ENCODE measurements around the gene HS6ST1. TPM values are rescaled to one million over a fixed set of nuclear protein-coding genes. Genes with fewer than 3 reads are reported as not detected.

The HS6ST1 gene
- total and polyA plus RNA-seq, 7 donors, result 12.0 to 27.4 (median 17.1) TPM

- peaks cover 0 to 15% (median 0%) of the 10 kb centered on the region in 4 donors for H3K36me3 ChIP-seq
- intact Hi-C loops (cut with DNase I), result no loop called here
- H3K4me3 ChIP-seq, result no peak overlapping the region
- H3K27me3 ChIP-seq, result no peaks in the 10 kb centered on the region
- no peaks in the 10 kb centered on the region for H3K9me3 ChIP-seq
- H3K4me1 ChIP-seq, result peaks cover 0 to 43% (median 35%) of the 10 kb centered on the region in 4 donors
- no peak overlapping the region for H3K27ac ChIP-seq
- no peak for TF ChIP-seq POLR2A (IDR thresholded peaks at IDR 0.05)
- no peak for DNase-seq
- 88 to 90% methylated on average over 11 of the region's 11 CpGs for WGBS, 2 donors
These were observed 33.8 kb downstream of the HS6ST1 start for GRCh38 chr2:128284841-128285240.

- Histone ChIP-seq H3K36me3 (peaks cover 0 to 9% (median 0%) of the 10 kb centered on the region in 4 donors), H3K9me3 (no peaks in the 10 kb centered on the region), H3K4me1 (peaks cover 0 to 43% (median 35%) of the 10 kb centered on the region in 4 donors), H3K27ac (no peak overlapping the region), H3K4me3 (no peak overlapping the region), H3K27me3 (no peaks in the 10 kb centered on the region)
- TF ChIP-seq EP300 (IDR thresholded peaks at IDR 0.05), result no peak
- no peak for TF ChIP-seq CTCF (IDR thresholded peaks at IDR 0.05)
- TF ChIP-seq POLR2AphosphoS5 (IDR thresholded peaks at IDR 0.05), result no peak
- no peak for TF ChIP-seq POLR2A (IDR thresholded peaks at IDR 0.05)
- WGBS, 2 donors, result 85 to 87% methylated on average over 7 of the region's 7 CpGs
- intact Hi-C loops (cut with DNase I), result no loop called here
- DNase-seq, result no peak
These were observed 34.6 kb downstream of the HS6ST1 start for GRCh38 chr2:128284037-128284441.

GRCh38 chr2:128282976-128283810, 35.5 kb downstream of the HS6ST1 start:
- intact Hi-C loops (cut with DNase I), result no loop called here
- peak; percentile 70 for DNase-seq
- no peaks in the 10 kb centered on the region for H3K27me3 ChIP-seq
- H3K9me3 ChIP-seq, result no peaks in the 10 kb centered on the region
- peaks cover 0 to 43% (median 35%) of the 10 kb centered on the region in 4 donors for H3K4me1 ChIP-seq
- H3K4me3 ChIP-seq, result no peak overlapping the region
- peak overlapping the region in 3 of 4 donors; percentile 6 to 49 (median 41) for H3K27ac ChIP-seq
- 89 to 90% methylated on average over 8 of the region's 8 CpGs for WGBS, 2 donors
- H3K36me3 ChIP-seq, result peaks cover 0 to 4% (median 0%) of the 10 kb centered on the region in 4 donors
- TF ChIP-seq POLR2AphosphoS5 (IDR thresholded peaks at IDR 0.05), result no peak
- no peak for TF ChIP-seq EP300 (IDR thresholded peaks at IDR 0.05)
- TF ChIP-seq CTCF (IDR thresholded peaks at IDR 0.05), result no peak
- no peak for TF ChIP-seq POLR2A (IDR thresholded peaks at IDR 0.05)

GRCh38 chr2:128282246-128282975, 36.3 kb downstream of the HS6ST1 start:
- peak; percentile 67 for DNase-seq
- Histone ChIP-seq H3K27ac (peak overlapping the region in 3 of 4 donors; percentile 6 to 49 (median 41)), H3K27me3 (no peaks in the 10 kb centered on the region), H3K36me3 (peaks cover 0 to 5% (median 0%) of the 10 kb centered on the region in 4 donors), H3K4me1 (peaks cover 0 to 43% (median 35%) of the 10 kb centered on the region in 4 donors), H3K4me3 (no peak overlapping the region), H3K9me3 (no peaks in the 10 kb centered on the region)
- no peak for TF ChIP-seq POLR2A (IDR thresholded peaks at IDR 0.05)
- no peak for TF ChIP-seq EP300 (IDR thresholded peaks at IDR 0.05)
- TF ChIP-seq CTCF (IDR thresholded peaks at IDR 0.05), result no peak
- TF ChIP-seq POLR2AphosphoS5 (IDR thresholded peaks at IDR 0.05), result no peak
- WGBS, 2 donors, result 81 to 87% methylated on average over 24 of the region's 24 CpGs
- intact Hi-C loops (cut with DNase I), result no loop called here

GRCh38 chr2:128281852-128282245, 36.8 kb downstream of the HS6ST1 start:
- WGBS, 2 donors, result 83 to 90% methylated on average over 2 of the region's 2 CpGs
- no peak overlapping the region for H3K4me3 ChIP-seq
- peaks cover 0 to 9% (median 0%) of the 10 kb centered on the region in 4 donors for H3K36me3 ChIP-seq
- H3K9me3 ChIP-seq, result no peaks in the 10 kb centered on the region
- TF ChIP-seq EP300 (IDR thresholded peaks at IDR 0.05) (no peak), POLR2AphosphoS5 (IDR thresholded peaks at IDR 0.05) (no peak), CTCF (IDR thresholded peaks at IDR 0.05) (no peak)
- H3K27me3 ChIP-seq, result no peaks in the 10 kb centered on the region
- H3K27ac ChIP-seq, result peak overlapping the region in 2 of 4 donors; percentile 41 to 49
- H3K4me1 ChIP-seq, result peaks cover 0 to 43% (median 35%) of the 10 kb centered on the region in 4 donors
- no peak for DNase-seq
- intact Hi-C loops (cut with DNase I), result no loop called here
